Activated T-cell treated with anti-CD3 and anti-CD28 coated beads, Interleukin-2, amount 50 U/mL, for 24 hours (primary cell): ENCODE data around the gene ORC1.

ENCODE experiments used
- DNase-seq: peaks from one replicate; pipeline ENCODE4 v3.0.0-alpha.2; 2020
- H3K27ac Mint-ChIP-seq: 2 replicates; pipeline ENCODE4 v1.8.0; 2020; ENCODE audit warnings: mild to moderate bottlenecking, mixed read lengths
- H3K27me3 Mint-ChIP-seq: 2 replicates; pipeline ENCODE4 v1.8.0; 2020; ENCODE audit warnings: mixed read lengths
- H3K36me3 Mint-ChIP-seq: 2 replicates; pipeline ENCODE4 v1.8.0; 2020; ENCODE audit warnings: low read depth, mixed read lengths
- H3K4me1 Mint-ChIP-seq: 2 replicates; pipeline ENCODE4 v1.8.0; 2020; ENCODE audit warnings: low read depth, mixed read lengths
- H3K4me3 Mint-ChIP-seq: 2 replicates; pipeline ENCODE4 v1.8.0; 2020; ENCODE audit warnings: mild to moderate bottlenecking, moderate library complexity, mixed read lengths
- H3K9me3 Mint-ChIP-seq: 2 replicates; pipeline ENCODE4 v1.8.0; 2020; ENCODE audit warnings: mixed read lengths

Gene ORC1

DNA sequence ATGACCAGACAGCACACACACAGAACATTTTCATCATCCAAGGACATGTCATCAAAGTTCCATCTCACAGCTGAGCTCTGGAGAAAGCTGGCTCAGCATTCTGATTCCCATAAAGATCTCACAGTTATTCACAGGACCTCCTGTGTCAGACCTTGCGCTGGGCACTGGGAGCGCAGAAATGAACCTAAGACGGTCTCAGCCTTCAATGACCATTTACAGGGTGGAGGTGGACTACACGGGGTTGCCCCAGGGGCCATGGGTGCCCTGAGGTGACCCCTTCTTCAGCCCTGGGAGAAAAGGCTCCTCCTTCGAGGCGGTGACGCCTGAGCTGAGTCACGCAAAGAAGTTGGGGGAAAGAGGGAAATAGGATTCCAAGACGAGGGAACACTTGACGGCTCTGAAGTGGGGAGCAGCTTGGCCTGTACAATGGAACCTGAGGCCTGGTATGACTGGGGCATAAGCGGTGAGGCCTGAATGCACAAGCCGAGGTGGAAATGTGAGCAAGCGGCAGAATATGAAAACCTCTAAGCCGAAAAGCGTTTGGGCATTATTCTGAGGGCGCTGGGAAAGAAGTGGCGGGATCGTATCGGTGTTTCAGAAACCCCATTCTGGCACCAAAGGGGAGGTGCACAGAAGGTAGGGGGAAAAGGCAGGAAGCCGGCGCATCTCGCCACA lies 39.0 kb downstream of the ORC1 start:
- H3K27ac Mint-ChIP-seq: peak overlapping the region; percentile 96
- peaks cover 48% of the 10 kb centered on the region for H3K36me3 Mint-ChIP-seq
- DNase-seq: no peak
- peaks cover 52% of the 10 kb centered on the region for H3K4me1 Mint-ChIP-seq
- peak overlapping the region; percentile 93 for H3K4me3 Mint-ChIP-seq
- no peaks in the 10 kb centered on the region for H3K9me3 Mint-ChIP-seq
- no peaks in the 10 kb centered on the region for H3K27me3 Mint-ChIP-seq

DNA sequence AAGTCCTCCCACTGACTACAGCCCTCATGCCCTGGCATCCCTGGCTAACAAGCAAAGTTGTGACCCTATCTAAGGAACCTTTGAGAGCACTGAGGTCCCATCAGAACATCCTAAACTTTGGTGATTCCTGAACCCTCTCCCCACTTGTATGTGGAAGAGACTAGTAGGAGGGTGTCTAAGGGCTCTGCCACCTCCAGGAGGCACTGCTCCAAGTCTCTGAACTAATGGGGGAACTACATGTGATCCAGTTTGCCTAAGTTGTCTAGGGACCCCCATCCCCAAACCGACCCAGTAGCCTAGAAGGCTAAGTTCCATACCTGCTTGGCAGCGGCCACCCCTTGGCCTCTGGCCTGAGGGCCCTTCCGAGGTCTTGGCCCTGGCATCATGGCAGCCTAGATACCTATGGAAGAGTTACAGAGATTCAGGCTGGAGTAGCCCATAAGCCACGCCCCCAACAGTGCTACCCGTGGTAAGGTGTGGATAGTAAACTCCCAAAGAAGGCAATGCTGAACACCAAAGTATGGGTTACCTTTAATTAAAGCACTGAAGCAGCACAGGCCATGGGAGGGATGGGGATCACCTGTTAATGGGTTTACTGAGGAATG lies 39.9 kb downstream of the ORC1 start:
- peak overlapping the region; percentile 96 for H3K27ac Mint-ChIP-seq
- H3K27me3 Mint-ChIP-seq: no peaks in the 10 kb centered on the region
- peaks cover 53% of the 10 kb centered on the region for H3K36me3 Mint-ChIP-seq
- peak overlapping the region; percentile 93 for H3K4me3 Mint-ChIP-seq
- no peaks in the 10 kb centered on the region for H3K9me3 Mint-ChIP-seq
- H3K4me1 Mint-ChIP-seq: peaks cover 52% of the 10 kb centered on the region
- peak; percentile 27 for DNase-seq

- no peaks in the 10 kb centered on the region for H3K27me3 Mint-ChIP-seq
- peaks cover 90% of the 10 kb centered on the region for H3K36me3 Mint-ChIP-seq
- DNase-seq: peak; percentile 18
- peaks cover 35% of the 10 kb centered on the region for H3K4me1 Mint-ChIP-seq
- no peak overlapping the region for H3K27ac Mint-ChIP-seq
- H3K4me3 Mint-ChIP-seq: no peak overlapping the region
- H3K9me3 Mint-ChIP-seq: no peaks in the 10 kb centered on the region
These were observed 43.6 kb downstream of the ORC1 start for GRCh38 chr1:52360595-52360968.

GRCh38 chr1:52359676-52360594 lies 44.3 kb downstream of the ORC1 start:
- peak; percentile 25 for DNase-seq
- H3K36me3 Mint-ChIP-seq: peaks cover 90% of the 10 kb centered on the region
- H3K4me3 Mint-ChIP-seq: no peak overlapping the region
- H3K9me3 Mint-ChIP-seq: no peaks in the 10 kb centered on the region
- peak overlapping the region; percentile 56 for H3K27ac Mint-ChIP-seq
- H3K4me1 Mint-ChIP-seq: peaks cover 29% of the 10 kb centered on the region
- no peaks in the 10 kb centered on the region for H3K27me3 Mint-ChIP-seq

- no peak for DNase-seq
- H3K9me3 Mint-ChIP-seq: no peaks in the 10 kb centered on the region
- H3K4me3 Mint-ChIP-seq: no peak overlapping the region
- no peaks in the 10 kb centered on the region for H3K27me3 Mint-ChIP-seq
- H3K36me3 Mint-ChIP-seq: peaks cover 95% of the 10 kb centered on the region
- peak overlapping the region; percentile 56 for H3K27ac Mint-ChIP-seq
- peaks cover 19% of the 10 kb centered on the region for H3K4me1 Mint-ChIP-seq
These were observed 45.2 kb downstream of the ORC1 start for GRCh38 chr1:52358851-52359497.

DNA sequence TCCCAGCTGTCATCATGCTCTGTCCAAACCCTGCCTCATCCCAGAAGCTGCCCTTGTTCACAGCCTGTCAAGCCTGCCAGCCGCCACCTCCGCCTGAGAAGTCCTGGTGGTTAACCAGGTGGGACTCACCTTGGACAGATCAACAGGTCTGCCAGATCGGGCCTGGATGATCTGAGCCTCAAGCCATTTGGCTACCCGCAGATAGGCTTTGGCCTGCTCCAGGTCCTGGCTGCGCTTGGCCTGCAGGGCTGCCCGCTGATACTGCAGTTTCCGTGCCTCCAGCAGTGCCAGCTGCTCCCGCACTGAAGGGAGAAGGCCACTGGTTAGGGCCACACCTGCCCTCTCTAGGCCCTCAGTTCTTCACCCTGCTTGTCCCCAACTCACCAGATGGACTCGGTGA lies 46.8 kb downstream of the ORC1 start:
- Mint-ChIP-seq H3K4me1 (peaks cover 8% of the 10 kb centered on the region), H3K27ac (no peak overlapping the region), H3K4me3 (no peak overlapping the region), H3K36me3 (peaks cover 100% of the 10 kb centered on the region), H3K9me3 (no peaks in the 10 kb centered on the region), H3K27me3 (no peaks in the 10 kb centered on the region)
- no peak for DNase-seq

- H3K27ac Mint-ChIP-seq: peak overlapping the region; percentile 37
- no peak for DNase-seq
- peaks cover 100% of the 10 kb centered on the region for H3K36me3 Mint-ChIP-seq
- no peaks in the 10 kb centered on the region for H3K27me3 Mint-ChIP-seq
- H3K4me3 Mint-ChIP-seq: no peak overlapping the region
- H3K9me3 Mint-ChIP-seq: no peaks in the 10 kb centered on the region
- H3K4me1 Mint-ChIP-seq: peaks cover 3% of the 10 kb centered on the region
These were observed 47.3 kb downstream of the ORC1 start for GRCh38 chr1:52356818-52357355.

- H3K27ac Mint-ChIP-seq: peak overlapping the region; percentile 37
- no peaks in the 10 kb centered on the region for H3K9me3 Mint-ChIP-seq
- H3K36me3 Mint-ChIP-seq: peaks cover 100% of the 10 kb centered on the region
These were observed 48.2 kb downstream of the ORC1 start for GRCh38 chr1:52355847-52356505.

GRCh38 chr1:52355436-52355835 lies 48.8 kb downstream of the ORC1 start:
- Mint-ChIP-seq H3K4me3 (no peak overlapping the region), H3K4me1 (no peaks in the 10 kb centered on the region), H3K27ac (peak overlapping the region; percentile 11), H3K36me3 (peaks cover 99% of the 10 kb centered on the region), H3K27me3 (no peaks in the 10 kb centered on the region), H3K9me3 (no peaks in the 10 kb centered on the region)
- DNase-seq: peak; percentile 14

More at GRCh38 chr1:52355847-52356505, 48.2 kb downstream of the ORC1 start:
- Mint-ChIP-seq H3K4me1 (no peaks in the 10 kb centered on the region), H3K4me3 (no peak overlapping the region), H3K27me3 (no peaks in the 10 kb centered on the region)
- DNase-seq: no peak

DNA sequence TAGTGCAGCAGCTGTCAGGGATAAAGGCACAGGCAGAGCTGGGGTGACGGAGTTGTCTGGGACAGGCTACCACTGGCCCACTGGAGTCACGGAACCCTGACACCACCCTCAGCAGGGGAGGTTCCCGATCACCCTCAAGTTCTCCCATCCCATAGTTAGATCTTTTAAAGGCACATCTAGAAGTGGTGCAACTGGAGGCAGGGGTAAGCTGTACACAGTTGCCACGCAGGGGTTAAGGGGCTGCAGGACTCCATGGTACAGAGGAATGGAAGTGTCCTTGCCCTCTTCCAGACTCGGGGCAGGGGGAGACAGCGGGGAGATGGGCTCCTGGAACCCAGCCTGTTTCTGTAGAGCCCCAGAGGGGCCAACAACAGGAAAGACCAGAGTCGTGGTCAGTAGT lies 51.5 kb downstream of the ORC1 start:
- Mint-ChIP-seq H3K9me3 (no peaks in the 10 kb centered on the region), H3K4me1 (no peaks in the 10 kb centered on the region), H3K27ac (peak overlapping the region; percentile 68), H3K4me3 (no peak overlapping the region), H3K27me3 (no peaks in the 10 kb centered on the region), H3K36me3 (peaks cover 78% of the 10 kb centered on the region)
- DNase-seq: peak; percentile 27

GRCh38 chr1:52348704-52349300 lies 55.4 kb downstream of the ORC1 start:
- DNase-seq: peak; percentile 33
- peaks cover 45% of the 10 kb centered on the region for H3K36me3 Mint-ChIP-seq
- H3K4me3 Mint-ChIP-seq: no peak overlapping the region
- peak overlapping the region; percentile 51 for H3K27ac Mint-ChIP-seq
- H3K27me3 Mint-ChIP-seq: no peaks in the 10 kb centered on the region
- H3K9me3 Mint-ChIP-seq: no peaks in the 10 kb centered on the region
- no peaks in the 10 kb centered on the region for H3K4me1 Mint-ChIP-seq

GRCh38 chr1:52346653-52347052 lies 57.6 kb downstream of the ORC1 start:
- no peak overlapping the region for H3K27ac Mint-ChIP-seq
- H3K4me3 Mint-ChIP-seq: no peak overlapping the region
- H3K9me3 Mint-ChIP-seq: no peaks in the 10 kb centered on the region
- H3K36me3 Mint-ChIP-seq: peaks cover 23% of the 10 kb centered on the region
- no peaks in the 10 kb centered on the region for H3K4me1 Mint-ChIP-seq
- no peaks in the 10 kb centered on the region for H3K27me3 Mint-ChIP-seq
- no peak for DNase-seq

DNA sequence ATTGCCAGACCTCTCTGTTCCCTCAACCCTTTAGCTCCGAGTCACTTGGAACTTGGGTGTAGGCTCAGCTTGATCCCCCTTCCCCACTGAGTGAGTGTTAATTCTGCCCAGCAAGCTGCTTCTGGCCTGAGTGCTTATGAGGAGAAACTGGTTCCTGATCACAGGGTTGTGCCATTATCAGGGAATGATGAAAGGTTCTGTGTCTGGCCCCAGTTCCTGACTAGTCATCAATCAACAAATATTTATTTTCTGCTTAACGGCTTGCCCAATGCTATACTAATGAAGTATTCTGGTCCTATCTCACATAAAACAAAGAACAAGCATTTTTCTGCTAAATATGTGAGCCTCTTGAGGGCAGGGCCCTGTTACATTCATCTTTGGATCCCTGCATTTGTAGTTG lies 59.0 kb downstream of the ORC1 start:
- Mint-ChIP-seq H3K36me3 (peaks cover 12% of the 10 kb centered on the region), H3K27ac (no peak overlapping the region), H3K4me3 (no peak overlapping the region), H3K4me1 (no peaks in the 10 kb centered on the region), H3K27me3 (no peaks in the 10 kb centered on the region), H3K9me3 (no peaks in the 10 kb centered on the region)
- no peak for DNase-seq
